ENCODE measurements around the gene NTN1. TPM values are rescaled to one million over a fixed set of nuclear protein-coding genes. Genes with fewer than 3 reads are reported as not detected.

NTN1 gene
- polyA plus RNA-seq, 3 donors = 0.03 to 0.04 TPM; not detected in 1

DNA sequence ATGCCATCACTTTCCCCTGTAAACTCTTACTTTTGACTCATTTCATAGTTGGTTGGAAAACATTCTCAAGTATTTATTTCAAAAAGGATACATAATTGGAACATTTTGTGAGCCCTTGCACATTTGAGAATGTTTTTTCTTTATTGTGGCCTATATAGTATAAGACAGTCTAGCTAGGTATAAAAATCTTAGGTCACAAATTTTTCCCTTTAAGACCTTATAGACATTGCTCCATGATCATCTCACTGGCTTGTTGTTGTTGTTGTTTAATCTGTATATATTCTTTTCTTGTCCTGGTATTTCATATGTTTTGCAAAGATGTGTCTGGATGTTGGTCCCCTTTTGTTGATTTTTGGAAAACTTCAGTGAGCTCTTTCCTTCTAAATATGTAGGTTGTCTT lies 194.2 kb downstream of the NTN1 start:
- Mint-ChIP-seq H3K36me3 (no peaks in the 10 kb centered on the region), H3K4me3 (no peak overlapping the region), H3K4me1 (no peaks in the 10 kb centered on the region), H3K27me3 (ENCODE audit: low read depth in 3 of 3) (peaks cover 0 to 4% (median 3%) of the 10 kb centered on the region in 3 donors), H3K9me3 (peaks cover 13 to 21% (median 16%) of the 10 kb centered on the region in 7 donors), H3K27ac (no peak overlapping the region)
- Histone ChIP-seq H3K4me1 (ENCODE audit: control insufficient read depth in 1 of 2, insufficient read depth in 2 of 2, low read length in 2 of 2) (no peaks in the 10 kb centered on the region), H3K4me3 (replicated peaks in 1 of 3; ENCODE audit: low read depth in 2 of 3, low read length in 3 of 3) (no peak overlapping the region), H3K79me2 (ENCODE audit: insufficient read depth, low read length) (no peaks in the 10 kb centered on the region), H4K20me1 (ENCODE audit: insufficient read depth, low read length) (no peaks in the 10 kb centered on the region), H3K9me3 (replicated peaks in 1 of 2; ENCODE audit: control insufficient read depth in 1 of 2, insufficient read depth in 1 of 2, low read length in 2 of 2) (peaks cover 14 to 15% of the 10 kb centered on the region in 2 donors), H3K4me2 (replicated peaks; ENCODE audit: extremely low read depth, low read length, poor library complexity, severe bottlenecking) (no peak overlapping the region), H2AFZ (ENCODE audit: insufficient read depth, low read depth, low read length, poor library complexity, severe bottlenecking) (no peak overlapping the region), H3K36me3 (replicated peaks in 1 of 2; ENCODE audit: control insufficient read depth in 1 of 2, insufficient read depth in 2 of 2, low read length in 2 of 2) (no peaks in the 10 kb centered on the region), H3K9ac (ENCODE audit: insufficient read depth, low read length, poor library complexity, severe bottlenecking) (no peak overlapping the region), H3K27me3 (ENCODE audit: control insufficient read depth in 2 of 2, insufficient read depth in 2 of 2, low read length in 2 of 2) (no peaks in the 10 kb centered on the region), H3K27ac (ENCODE audit: low read depth in 1 of 2, low read length in 2 of 2) (no peak overlapping the region)
- TF ChIP-seq, protein P1, sequence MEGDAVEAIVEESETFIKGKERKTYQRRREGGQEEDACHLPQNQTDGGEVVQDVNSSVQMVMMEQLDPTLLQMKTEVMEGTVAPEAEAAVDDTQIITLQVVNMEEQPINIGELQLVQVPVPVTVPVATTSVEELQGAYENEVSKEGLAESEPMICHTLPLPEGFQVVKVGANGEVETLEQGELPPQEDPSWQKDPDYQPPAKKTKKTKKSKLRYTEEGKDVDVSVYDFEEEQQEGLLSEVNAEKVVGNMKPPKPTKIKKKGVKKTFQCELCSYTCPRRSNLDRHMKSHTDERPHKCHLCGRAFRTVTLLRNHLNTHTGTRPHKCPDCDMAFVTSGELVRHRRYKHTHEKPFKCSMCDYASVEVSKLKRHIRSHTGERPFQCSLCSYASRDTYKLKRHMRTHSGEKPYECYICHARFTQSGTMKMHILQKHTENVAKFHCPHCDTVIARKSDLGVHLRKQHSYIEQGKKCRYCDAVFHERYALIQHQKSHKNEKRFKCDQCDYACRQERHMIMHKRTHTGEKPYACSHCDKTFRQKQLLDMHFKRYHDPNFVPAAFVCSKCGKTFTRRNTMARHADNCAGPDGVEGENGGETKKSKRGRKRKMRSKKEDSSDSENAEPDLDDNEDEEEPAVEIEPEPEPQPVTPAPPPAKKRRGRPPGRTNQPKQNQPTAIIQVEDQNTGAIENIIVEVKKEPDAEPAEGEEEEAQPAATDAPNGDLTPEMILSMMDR (IDR thresholded peaks at IDR 0.05) = no peak
- intact Hi-C loops (cut with micrococcal nuclease) = no loop called here
- no peak for DNase-seq

DNA sequence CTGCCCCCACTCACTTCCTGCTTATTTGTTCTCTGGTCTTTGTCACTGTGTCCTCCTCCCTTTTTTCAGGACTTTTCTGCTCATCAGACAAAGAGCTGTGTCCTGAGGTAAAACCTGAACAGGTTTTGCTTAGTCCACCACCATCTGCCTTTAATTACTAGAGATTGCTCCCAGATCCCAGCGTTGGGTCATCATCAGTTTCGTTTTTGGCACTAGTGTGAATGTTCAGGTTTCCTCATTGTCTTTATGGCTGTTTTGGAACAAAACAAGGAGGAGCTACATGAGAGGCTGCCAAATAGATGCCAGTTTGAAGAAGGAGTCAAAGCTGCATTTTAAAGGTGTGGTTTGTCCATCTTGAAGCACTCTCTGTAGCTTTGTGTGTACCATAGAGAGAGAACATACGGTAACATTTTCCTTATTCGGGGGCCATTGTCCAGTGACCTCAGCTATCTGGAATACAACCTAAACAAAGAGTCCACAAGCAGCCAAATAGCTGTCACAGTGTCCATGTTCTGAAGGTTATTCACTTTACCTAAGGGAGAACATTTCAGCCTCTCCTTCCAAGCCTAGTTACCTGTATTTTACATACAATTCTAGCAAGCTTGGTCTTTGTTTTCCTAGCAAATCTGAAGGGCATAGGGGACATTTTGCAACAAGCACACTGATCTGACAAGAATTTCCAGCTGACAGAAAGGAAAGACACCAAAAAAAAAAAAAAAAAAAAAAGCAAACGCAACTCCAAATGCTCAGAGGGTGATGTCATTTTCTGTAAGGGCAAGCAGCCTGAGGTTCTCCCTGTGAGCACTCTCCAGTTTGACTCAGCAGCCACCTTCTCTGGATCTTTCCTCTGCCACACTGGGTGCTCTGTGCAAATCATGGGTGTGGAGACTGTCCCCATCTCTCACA lies 196.1 kb downstream of the NTN1 start:
- no peak overlapping the region for H2AFZ ChIP-seq (ENCODE audit: insufficient read depth, low read depth, low read length, poor library complexity, severe bottlenecking)
- H3K79me2 ChIP-seq (ENCODE audit: insufficient read depth, low read length) = no peaks in the 10 kb centered on the region
- H3K27me3 Mint-ChIP-seq (ENCODE audit: low read depth in 3 of 3) = peaks cover 0 to 3% (median 2%) of the 10 kb centered on the region in 3 donors
- no peaks in the 10 kb centered on the region for H3K4me1 Mint-ChIP-seq
- no peak overlapping the region for H3K4me3 Mint-ChIP-seq
- H3K27ac Mint-ChIP-seq = no peak overlapping the region
- TF ChIP-seq, protein P1 (IDR thresholded peaks at IDR 0.05) = no peak
- H3K4me2 ChIP-seq (replicated peaks; ENCODE audit: extremely low read depth, low read length, poor library complexity, severe bottlenecking) = no peak overlapping the region
- H3K4me1 ChIP-seq (ENCODE audit: control insufficient read depth in 1 of 2, insufficient read depth in 2 of 2, low read length in 2 of 2) = no peaks in the 10 kb centered on the region
- H3K9me3 ChIP-seq (replicated peaks in 1 of 2; ENCODE audit: control insufficient read depth in 1 of 2, insufficient read depth in 1 of 2, low read length in 2 of 2) = peaks cover 14 to 15% of the 10 kb centered on the region in 2 donors
- no peak for DNase-seq
- H3K36me3 Mint-ChIP-seq = no peaks in the 10 kb centered on the region
- no peaks in the 10 kb centered on the region for H3K27me3 ChIP-seq (ENCODE audit: control insufficient read depth in 2 of 2, insufficient read depth in 2 of 2, low read length in 2 of 2)
- no peak overlapping the region for H3K27ac ChIP-seq (ENCODE audit: low read depth in 1 of 2, low read length in 2 of 2)
- no peak overlapping the region for H3K9ac ChIP-seq (ENCODE audit: insufficient read depth, low read length, poor library complexity, severe bottlenecking)
- H4K20me1 ChIP-seq (ENCODE audit: insufficient read depth, low read length) = no peaks in the 10 kb centered on the region
- H3K9me3 Mint-ChIP-seq = peaks cover 13 to 21% (median 16%) of the 10 kb centered on the region in 7 donors
- whole genome bisulfite sequencing (ENCODE audit: insufficient coverage) = 83% methylated on average over 1 of the region's 5 CpGs
- H3K4me3 ChIP-seq (replicated peaks in 1 of 3; ENCODE audit: low read depth in 2 of 3, low read length in 3 of 3) = no peak overlapping the region
- intact Hi-C loops (cut with micrococcal nuclease) = no loop called here
- H3K36me3 ChIP-seq (replicated peaks in 1 of 2; ENCODE audit: control insufficient read depth in 1 of 2, insufficient read depth in 2 of 2, low read length in 2 of 2) = no peaks in the 10 kb centered on the region
